Skin of body (tissue), 2 donors: Measurements from ENCODE around the gene DRD4. TPM values are rescaled to one million over a fixed set of nuclear protein-coding genes. Genes with fewer than 3 reads are reported as not detected.
A peak's percentile ranks its signal among the peaks of the same experiment; 100 is the strongest.
"Not testable (repeated sequence)": the region's sequence is repeated elsewhere in the genome, so short reads cannot be mapped to it uniquely, and the experiment has no call there.

ENCODE experiments used
- DNase-seq: peaks from one replicate; lab custom pipeline; 2025; lab: John Stamatoyannopoulos, UW
- total RNA-seq: library from RNA; depleted of rRNA; stranded (reverse); fragments of >200 nt; gene quantifications from one replicate; pipeline ENCODE4 v1.2.3, GENCODE V29; 2014

The DRD4 gene
- total RNA-seq, 1 donor from 2014 or later, result not detected

DNA sequence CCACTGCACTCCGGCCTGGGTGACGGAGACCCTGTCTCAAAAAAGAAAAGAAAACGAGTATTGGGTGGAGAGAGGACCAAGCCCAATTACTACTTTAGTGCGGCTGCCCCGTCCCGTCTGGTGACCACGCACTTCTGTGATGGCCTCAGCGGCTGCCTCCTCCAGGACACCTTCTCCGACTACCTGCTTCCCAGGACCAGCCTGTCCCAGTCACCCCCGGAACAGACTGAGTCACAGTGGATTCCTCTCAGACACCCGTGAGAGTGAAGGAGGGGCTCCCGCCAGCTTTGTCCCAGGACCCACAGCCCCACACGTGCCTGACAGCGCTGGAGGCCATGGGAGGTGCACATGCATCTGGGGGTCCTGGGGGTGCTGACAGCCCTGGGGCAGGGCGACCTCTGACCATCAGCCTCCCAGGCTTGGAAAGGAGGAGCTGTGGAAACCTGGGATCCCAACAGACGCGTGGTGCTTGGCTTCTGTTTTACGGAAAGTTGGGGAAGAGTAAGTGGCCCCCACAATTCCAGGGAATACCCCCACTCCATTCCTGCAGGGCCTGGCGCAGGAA lies 4.8 kb downstream of the DRD4 start:
- no peak for DNase-seq

DNA sequence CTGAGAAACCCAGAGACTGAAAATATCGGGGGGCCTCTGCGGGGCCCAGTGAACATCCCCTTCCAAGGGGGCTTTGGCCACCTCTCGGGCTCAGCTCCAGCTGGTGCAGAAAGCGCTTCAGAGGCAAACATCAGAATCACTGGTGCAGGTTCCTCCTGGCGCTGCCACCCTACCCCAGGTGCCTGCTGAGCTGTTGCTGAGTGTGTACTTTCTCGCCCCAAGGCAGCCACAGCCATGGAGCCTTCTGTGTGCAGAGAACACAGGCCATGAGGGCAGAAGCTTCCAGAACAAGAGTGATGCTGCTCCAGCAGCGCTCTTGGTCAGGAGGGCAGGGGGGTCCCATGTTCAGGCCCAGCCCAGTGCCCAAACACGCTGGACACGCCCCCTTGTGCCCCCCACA lies 6.3 kb downstream of the DRD4 start:
- no peak for DNase-seq

DNA sequence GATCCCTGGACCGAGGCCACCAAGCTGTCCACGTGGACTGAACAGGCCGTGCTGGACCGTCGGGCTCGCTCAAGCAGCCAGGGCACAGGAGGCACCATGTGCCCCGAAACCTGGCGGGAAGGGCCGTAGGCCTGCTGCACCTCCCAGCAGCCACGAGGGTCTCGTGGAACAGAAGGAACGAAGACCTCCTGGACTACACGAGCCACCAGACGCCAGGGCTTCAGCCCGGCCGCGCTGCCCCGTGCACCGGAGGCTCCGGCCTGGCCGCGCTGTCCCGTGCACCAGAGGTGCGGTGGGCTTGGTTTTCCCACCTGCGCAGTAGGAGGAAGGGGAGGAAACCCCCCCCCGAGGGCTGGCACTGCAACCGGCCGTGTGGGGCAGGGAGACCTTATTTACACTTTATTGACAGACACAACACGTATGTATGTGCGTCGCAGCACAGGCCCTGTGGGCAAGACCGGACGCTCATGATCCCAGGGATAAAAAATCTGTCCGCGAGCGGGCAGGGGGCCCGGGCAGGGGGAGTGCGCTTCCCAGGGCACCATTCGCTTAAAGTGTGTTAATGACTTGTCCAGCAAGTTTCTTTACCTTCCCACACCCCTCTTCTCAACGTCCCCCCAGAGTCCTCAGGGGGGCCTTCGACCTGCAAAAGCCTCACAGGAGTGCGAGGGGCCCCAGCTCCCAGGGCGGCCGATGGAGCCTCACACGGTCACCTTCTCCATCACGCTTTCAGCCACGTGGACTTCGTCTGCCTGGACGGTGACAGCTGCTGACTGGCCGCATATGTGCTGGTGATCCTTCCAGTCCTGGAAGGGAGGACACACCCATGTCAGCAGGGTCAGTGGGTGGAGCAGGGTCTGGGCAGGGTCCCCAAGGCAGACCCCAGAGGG lies 7.0 kb downstream of the DRD4 start:
- no peak for DNase-seq

DNA sequence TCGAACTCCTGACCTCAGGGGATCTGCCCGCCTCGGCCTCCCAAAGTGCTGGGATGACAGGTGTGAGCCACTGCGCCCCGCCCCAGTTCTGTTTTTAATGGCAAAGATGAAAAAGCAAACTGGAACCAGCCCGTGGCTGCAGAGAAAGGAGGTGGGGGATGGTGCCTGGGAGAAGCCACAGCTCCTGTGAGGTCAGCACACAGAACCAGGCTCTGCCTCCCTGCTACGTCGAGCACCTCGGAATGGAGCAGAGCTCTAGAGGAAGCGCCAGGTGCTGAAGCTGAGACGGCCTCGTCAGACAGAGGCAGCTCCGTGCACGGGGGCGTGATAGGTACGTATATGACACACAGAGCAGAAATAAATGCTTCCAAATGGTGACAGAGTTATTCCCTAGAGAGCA lies 8.5 kb downstream of the DRD4 start:
- DNase-seq, result no peak

GRCh38 chr11:646214-646613 lies 9.1 kb downstream of the DRD4 start:
- no peak for DNase-seq

GRCh38 chr11:647672-648158 lies 10.6 kb downstream of the DRD4 start:
- DNase-seq, result not testable (repeated sequence)

GRCh38 chr11:650482-650881 lies 13.4 kb downstream of the DRD4 start:
- no peak for DNase-seq

GRCh38 chr11:653136-653535 lies 16.1 kb downstream of the DRD4 start:
- not testable (repeated sequence) for DNase-seq

DNA sequence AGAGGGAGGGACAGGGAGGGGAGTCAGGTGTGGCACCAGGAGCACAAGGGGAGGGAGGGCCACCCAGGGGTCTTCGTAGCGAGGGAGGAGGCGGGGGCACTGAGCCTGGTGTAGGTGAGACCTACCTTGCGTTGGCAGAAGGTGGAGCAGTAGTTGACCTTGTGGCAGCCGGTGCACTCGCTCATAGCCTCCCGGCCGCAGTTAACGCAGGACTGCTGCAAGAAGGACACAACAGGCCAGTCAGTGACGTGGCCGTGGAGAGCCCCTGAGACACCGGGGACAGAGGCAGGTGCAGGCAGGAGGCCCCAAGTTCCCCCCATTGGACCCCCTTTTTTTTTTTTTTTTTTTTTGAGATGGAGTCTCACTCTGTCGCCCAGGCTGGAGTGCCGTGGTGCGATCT lies 16.8 kb downstream of the DRD4 start:
- no peak for DNase-seq

- DNase-seq, result not testable (repeated sequence)
Measured at GRCh38 chr11:654444-654843, 17.4 kb downstream of the DRD4 start.

GRCh38 chr11:655036-655726 lies 18.1 kb downstream of the DRD4 start:
- no peak for DNase-seq

DNA sequence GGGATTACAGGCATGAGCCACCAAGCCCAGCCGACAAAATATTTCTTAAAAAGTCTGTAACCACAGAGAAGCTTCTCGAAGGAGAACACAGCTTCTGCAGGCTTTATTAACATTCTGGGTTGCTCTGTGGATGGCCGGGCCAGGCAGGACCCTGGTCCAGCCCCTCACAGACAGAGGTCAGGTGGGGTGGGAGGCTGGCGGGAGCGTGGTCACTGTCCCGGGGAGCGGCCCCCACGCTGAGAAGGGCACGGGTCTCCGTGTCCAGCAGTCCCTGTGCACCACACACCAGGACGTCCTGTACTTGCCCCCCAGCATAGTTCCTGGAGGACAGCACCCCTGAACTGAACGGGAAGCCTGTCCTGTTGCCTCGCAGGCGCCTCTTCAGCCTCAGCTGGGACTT lies 19.4 kb downstream of the DRD4 start:
- no peak for DNase-seq

- DNase-seq, result no peak
Measured at GRCh38 chr11:656866-657265, 19.8 kb downstream of the DRD4 start.

DNA sequence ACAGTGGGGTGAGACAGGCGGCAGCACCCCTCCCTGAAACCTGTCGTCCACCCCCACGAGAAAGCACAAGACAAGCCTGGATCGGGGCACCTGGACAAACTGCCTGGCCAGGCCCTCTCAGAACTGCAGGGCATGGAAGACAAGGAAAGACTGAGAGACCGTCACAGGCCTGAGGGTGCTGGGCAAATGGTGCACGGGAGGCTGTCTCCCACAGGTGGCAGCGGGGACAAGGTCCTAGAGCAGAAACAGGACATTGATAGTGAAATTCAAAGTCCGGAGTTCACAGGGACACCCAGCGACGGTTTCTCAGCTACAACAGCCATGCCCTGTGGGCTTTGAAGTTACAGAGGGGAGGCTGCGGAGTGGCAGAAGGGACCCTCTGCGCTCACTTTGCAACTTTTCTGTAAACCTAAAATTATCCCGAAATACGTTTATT lies 20.6 kb downstream of the DRD4 start:
- no peak for DNase-seq

- DNase-seq, result no peak
Measured at GRCh38 chr11:659532-660085, 22.5 kb downstream of the DRD4 start.

DNA sequence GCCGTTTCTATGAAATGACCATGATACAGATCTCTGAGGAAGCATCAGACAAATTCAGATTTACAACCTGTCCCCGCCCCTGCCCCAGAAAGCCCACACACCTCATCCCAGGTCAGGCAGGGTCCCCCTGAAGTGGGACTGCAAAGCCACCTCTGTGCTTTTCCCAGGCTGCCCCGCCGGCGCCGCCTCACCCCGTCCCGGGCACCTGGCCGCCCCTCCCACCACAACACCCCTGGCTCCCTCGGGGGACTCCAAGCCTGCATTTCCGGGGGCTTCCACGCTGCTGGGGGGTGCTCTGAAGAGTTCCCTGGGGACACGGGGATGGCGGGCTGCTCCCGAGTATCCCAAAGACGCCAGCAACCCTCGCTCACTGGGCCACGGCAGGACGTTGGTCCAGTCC lies 23.2 kb downstream of the DRD4 start:
- DNase-seq, result no peak

- DNase-seq, result no peak
Measured at GRCh38 chr11:660681-661444, 23.8 kb downstream of the DRD4 start.

DNA sequence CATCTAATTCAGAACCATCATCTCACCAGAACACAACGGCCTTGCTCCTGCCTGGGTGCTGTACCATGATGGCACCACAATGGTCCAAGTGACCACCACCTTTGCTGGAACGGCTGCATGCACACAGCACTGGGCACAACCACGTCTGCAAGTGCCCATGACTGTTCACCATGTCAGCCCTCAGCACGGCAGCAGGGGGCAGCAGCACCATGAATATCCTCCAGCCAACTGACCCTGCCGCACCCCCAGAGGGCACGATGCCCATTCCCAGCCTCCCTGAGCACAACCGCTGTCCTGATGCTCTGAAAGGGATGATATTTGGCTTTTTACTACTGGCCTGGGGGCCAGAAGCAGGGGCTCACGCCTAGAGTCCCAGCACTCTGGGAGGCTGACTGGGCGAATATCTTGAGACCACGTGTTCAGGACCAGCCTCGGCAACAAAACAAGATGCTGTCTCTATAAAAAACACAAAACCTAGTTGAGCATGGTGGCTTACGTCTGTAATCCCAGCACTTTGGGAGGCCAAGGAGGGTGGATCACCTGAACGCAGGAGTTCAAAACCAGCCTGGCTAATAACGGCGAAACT lies 25.7 kb downstream of the DRD4 start:
- DNase-seq, result no peak

GRCh38 chr11:665062-665703 lies 28.1 kb downstream of the DRD4 start:
- peak; percentile 10 for DNase-seq

GRCh38 chr11:665704-666281 lies 28.7 kb downstream of the DRD4 start:
- DNase-seq, result no peak
